Skin of body (tissue), 2 donors: ENCODE measurements around the gene FNDC10. TPM values are rescaled to one million over a fixed set of nuclear protein-coding genes. Genes with fewer than 3 reads are reported as not detected.
"Not testable (repeated sequence)": the region's sequence is repeated elsewhere in the genome, so short reads cannot be mapped to it uniquely, and the experiment has no call there.

Source experiments
- DNase-seq: peaks from one replicate; lab custom pipeline; 2025; lab: John Stamatoyannopoulos, UW
- total RNA-seq: library from RNA; depleted of rRNA; stranded (reverse); fragments of >200 nt; gene quantifications from one replicate; pipeline ENCODE4 v1.2.3, GENCODE V29; 2014

Gene FNDC10
- total RNA-seq, 1 donor from 2014 or later: 0.99 TPM

DNA sequence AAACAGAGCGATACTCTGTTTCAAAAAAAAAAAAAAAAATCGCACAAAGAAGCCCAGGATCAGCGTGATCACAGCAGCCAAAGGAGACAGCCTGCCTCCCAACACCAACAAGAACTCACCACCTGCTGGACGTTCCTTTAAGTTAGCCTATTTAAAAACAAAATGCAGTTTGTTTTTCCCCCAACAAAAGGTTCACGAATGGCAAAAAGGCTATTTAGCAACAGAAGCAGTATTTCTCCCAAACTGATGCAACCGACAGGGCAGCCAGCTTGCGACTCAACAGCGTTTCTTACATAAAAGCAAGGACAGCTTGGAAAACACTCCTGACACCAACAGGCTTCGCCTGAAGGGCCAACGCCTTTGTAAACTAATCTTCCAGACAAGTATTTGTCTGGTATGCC is 32.0 kb downstream of the FNDC10 start:
- DNase-seq: no peak

DNA sequence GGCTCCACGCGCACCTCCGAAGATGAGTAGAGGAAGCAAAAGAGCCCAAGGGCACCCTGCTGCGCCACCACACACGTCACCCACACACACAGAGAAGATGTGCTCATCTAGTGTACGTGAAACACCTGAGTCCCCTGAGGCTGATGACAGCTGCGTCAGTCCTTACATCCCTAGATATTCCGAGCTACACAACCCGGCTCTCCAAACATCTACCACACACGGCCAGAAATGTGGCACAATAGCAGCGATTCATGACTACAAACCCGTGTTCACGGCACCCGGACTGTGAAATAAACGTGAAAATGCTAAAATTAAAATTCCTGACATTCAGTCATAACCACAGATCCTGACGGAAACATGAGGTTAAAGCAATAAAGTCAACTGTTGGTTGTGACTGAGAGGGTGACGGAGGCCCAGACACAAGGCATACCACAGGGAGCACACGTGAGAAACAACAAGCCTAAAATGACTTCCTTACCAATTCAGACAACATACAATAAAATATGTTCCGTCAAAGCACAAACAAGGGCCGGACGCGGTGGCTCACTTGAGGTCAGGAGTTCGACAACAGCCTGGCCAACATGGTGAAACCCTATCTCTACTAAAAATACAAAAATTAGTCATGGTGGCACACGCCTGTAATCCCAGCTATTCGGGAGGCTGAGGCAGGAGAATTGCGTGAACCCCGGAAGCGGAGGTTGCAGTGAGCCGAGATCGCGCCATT is 32.6 kb downstream of the FNDC10 start:
- no peak for DNase-seq

DNA sequence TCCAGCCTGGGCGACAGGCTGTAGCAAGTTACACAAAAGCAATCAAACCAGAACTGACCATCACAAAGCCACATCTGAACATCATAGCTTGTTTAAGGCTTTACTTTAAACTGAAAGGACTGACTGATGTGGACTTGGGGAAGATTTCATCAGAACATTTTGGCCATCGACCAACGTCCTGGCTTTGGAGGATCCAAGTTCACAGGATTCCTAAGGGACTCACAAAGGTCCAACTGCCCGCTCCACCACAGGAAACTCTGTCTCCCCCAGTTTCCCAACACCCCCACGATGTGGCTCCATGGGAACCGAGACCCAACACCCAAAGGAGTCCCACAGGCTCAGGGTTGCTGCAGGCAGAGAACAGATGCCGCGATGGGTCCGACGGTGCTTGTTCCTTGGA is 34.6 kb downstream of the FNDC10 start:
- DNase-seq: no peak

DNA sequence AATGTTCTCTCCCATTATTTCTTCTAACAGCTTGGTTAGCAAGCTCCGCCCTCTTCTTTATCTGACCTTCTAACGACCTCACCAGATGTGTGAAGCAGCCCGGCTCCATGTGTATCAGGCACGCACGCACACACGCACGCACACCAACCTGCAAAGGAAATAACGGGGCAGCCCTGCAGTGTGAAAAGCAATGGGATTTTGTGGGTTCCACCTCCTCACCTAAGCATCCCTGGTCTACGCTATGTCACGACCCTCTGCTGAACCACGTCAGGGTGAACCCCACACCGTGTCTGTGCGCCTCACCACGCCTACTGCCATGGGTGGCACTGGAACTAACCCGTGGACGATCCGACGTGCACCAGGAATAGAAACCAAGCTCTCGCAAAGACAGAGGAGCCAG is 35.7 kb downstream of the FNDC10 start:
- no peak for DNase-seq

DNA sequence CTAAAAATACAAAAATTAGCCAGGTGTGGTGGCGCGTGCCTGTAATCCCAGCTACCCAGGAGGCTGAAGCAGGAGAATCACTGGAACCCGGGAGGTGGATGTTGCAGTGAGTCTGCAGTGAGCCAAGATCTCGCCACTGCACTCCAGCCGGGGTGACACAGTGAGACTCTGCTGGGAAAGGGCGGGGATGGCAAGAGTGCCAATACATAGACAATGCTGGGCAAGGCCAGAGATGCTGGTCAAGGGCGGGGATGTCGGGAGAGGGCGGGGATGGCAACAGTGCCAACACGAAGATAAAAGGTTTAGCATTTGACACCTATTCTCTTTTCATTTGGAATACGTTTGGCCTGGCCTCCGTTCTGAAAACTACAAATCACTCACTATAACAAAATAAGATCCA is 36.2 kb downstream of the FNDC10 start:
- DNase-seq: no peak

DNA sequence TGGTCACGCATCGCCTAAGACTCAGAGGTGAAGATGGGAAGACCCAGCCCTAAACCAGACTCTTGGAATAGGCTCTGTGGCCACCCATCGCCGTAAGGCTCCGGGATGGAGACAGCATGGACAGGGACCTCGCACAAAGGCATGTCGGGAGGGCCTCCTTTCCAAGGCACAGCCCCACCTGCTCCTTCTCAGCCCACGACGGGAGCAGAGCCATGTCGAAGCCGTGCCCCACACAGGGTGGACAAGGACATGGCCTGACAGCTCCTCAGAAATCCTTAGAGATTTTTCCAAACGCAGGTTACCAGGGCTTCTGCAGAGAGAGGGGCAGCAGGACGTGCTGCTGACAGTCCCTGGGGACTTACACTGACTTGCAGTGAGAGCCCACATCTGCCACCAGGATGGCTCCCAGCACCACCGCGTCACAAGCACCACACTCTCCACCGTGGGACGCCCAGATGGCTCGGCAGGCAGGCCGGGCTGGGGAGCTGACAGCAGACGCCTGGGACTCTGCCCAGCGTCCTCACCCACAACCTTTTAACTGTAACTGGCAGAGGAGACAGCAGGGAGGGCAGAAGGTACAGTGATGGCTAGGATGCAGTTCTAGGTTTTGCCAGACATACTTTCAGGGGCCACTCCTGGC is 37.3 kb downstream of the FNDC10 start:
- DNase-seq: no peak

DNA sequence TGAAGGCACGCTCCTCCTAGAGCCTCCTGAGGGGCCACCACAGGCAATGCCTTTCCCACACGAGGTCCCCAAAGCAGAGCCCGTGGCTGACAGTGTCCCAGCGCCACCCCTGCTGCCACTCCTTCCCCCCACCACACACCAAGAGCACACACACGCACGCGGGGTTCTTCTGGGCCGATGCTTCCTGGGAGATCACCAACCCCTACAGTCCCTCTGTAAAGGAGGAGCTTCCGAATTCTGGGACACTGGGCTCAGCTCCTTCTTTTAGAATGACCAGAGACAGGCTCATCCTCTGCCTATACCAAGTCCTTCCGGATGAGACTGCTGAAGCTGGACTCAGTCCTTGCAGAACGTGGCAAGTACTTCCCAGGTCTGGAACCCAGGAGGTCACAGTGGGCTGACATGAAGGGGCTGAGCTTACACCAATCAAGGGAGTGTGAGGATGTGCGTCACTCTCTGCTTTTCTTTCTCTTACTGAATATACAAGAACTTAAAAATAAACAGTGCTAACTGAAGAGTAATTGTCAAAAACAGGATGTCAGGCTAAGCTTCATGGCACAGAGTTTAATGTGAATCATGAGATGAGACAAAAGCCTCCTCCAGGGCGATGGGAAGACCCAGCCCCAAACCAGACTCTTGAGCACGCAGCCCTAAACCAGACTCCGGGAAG is 38.0 kb downstream of the FNDC10 start:
- DNase-seq: no peak

DNA sequence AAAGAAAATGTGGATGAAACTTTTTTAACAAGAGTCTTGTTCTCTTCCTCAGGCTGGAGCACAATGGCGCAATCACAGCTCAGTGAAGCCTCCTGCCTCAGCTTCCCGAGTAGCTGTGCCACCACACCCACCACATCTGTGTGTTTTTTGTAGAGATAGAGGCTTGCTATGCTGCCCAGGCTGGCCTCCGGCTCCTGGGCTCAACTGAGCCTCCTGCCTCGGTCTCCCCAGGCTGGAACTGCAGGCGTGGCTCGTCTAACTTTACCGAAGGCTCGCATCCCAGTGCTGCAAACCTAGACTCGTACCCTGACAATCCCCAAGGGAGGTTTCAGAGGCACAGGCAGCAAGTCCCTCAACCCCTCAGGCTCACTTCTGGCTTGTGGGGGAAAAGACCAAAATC is 39.8 kb downstream of the FNDC10 start:
- no peak for DNase-seq

DNA sequence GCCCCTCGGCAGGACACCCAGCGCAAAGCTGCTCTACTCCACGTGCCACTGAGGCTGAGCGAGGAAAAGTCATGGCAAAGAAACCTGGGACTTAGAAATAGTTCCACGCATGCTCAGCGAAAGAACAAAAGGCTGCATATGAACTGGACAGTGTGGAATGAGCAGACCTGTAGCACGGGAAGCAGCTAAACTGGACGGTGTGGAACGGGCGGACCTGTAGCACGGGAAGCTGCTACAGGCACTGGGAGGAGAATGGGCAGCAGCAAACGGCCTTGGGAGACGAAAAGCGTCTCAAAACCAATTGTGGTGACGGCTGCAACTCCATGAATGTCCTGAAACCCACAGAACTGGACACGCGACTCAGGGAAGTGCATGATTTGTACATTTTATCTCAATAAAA is 40.9 kb downstream of the FNDC10 start:
- DNase-seq: no peak

DNA sequence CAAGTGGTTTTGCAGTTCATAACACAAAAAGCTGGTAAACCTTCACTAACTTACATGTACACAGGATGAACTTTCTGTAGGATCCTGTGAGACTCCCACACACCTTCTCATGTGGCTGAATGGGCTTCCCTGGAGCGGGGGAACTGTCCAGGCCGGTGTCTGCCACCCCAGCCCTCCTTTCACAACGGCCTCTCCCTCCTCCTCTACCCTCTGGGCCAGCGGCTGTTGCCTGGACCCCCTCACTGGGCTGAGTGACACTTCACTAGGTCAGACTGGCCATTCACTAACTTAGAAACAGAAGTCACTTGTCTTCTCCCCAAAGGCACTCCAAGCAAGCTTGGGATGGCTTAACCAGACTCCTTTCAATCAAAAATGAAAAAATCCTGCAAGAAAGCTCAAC is 41.3 kb downstream of the FNDC10 start:
- DNase-seq: no peak

DNA sequence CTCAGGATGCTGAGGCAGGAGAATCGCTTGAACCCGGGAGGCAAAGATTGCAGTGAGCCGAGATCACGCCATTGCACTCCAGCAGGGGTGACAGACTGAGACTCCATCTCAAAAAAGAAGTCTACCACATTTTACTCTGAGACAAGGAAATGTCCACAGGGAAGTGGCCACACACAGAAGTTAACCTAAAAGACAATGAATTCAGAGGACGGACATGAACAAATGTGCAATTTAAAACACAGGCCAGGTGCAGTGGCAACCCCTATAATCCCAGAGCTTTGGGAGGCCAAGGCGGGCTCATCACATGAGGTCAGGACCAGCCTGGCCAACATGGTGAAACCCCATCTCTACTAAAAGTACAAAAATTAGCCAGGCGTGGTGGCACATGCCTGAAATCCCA is 42.2 kb downstream of the FNDC10 start:
- DNase-seq: not testable (repeated sequence)

DNA sequence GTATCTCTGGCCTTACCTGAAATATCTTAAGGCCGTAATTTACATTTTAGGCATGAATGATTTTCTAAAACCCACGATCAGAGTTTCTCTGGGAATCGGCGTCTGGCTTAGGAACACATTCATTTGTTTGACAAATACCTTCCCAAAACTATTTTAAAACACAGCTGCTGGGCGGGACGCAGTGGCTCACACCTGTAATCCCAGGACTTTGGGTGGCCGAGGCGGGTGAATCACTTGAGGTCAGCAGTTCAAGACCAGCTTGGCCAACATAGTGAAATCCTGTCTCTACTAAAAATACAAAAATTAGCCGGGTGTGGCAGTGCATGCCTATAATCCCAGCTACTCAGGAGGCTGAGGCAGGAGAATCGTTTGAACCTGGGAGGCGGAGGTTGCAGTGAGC is 43.0 kb downstream of the FNDC10 start:
- not testable (repeated sequence) for DNase-seq

DNA sequence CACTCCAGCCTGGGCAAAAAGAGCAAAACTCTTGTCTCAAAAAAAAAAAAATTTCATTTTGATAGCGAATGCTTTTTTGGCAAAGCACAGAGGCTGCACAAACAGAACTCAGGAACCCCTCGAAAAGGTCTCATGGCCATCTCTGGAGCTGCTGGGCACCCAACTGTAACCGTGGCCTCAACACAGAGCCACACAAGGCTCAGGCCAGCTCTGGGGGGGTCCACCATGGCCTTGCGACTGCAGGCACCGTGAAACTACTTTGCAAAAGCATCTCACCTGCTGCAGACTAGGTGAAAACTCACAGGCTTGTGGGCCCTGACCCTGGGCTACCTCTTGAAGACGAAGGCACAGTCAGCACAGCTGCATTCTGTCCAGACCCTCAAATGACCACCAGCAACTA is 43.4 kb downstream of the FNDC10 start:
- no peak for DNase-seq

DNA sequence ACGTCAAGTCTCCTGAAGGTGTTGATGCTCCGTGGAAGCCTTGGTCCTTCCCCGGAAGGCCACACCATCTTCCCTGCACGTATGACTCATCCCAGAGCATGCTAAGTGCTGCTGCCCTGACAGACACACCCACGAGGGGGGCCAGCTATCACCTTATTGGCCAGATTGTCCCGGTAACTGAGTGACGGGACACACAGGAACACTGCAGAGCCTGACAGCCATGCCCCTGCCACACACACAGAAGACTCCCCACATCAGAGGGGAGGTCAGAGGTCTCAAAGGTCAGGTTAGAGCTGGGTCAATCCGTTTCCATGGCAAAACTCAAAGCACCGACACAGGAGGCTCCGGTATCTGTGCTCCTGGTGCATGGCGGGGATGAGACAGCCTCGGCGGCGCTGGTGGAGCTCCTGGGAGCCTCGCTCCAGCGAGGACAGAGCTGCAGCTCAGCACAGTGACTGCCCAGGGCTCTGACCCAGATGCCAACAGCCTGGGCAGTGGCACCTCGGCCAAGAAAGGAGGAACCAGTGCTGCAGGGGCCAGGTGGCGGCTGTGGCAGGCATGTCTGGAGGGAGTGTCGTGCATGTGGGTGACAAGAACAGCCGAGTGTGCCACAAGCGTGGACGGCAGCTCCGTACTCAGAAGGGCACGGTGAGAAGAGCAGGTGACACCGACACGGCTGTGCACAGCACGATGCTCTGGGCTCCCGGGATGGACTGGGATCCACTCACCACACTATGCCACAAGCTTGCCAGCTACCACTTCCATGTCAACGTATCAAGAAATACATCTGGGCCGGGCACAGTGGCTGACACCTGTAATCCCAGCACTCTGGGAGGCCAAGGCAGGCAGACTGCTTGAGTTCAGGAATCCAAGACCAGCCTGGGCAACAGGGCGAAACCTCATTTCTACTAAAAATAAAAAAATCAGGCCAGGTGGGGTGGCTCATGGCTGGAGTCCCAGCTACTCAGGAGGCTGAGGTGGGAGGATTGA is 44.7 kb downstream of the FNDC10 start:
- no peak for DNase-seq

DNA sequence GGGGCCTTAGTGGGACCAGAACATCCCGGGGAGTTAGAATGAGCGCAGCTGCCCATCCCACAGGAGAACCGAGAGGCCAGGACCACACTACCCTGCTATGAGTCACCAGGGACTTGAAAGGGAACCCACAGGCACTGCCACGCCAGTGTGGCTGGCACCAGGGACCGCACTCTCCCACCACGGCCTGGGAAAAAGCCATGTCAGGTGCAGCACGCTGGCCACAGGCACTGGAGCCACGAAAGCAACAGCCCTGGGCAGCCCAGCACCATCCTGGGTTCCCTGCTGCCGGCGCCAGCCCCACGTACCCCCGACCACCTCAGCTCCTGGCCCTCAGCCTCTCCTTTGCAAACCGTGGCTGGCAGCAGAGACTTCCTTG is 45.4 kb downstream of the FNDC10 start:
- no peak for DNase-seq

DNA sequence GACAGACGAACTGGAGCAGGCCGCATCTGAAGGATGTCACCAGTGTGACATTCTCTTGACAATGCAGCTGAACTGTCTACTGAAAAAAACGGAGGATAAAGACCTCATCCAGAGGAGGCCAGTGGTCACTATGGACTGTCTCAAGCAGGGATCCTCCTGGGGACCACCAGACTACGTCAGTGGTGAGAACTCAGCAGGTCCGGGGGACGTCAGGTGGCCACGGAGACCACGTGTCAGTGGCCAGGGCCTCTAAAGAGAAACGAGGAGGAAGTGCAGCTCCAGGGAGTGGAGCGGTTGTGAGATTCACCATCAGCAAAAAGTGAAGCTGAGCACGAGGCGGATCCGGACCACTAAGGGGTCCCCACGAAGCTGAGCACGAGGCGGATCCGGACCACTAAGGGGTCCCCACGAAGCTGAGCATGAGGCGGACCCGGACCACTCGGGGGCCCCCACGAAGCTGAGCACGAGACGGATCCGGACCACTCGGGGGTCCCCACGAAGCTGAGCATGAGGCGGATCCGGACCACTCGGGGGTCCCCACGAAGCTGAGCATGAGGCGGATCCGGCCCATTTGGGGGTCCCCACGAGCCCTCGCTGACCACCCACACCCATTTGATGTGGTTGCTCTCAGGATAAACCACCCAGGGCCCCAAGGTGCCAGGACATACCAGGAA is 46.0 kb downstream of the FNDC10 start:
- DNase-seq: no peak

DNA sequence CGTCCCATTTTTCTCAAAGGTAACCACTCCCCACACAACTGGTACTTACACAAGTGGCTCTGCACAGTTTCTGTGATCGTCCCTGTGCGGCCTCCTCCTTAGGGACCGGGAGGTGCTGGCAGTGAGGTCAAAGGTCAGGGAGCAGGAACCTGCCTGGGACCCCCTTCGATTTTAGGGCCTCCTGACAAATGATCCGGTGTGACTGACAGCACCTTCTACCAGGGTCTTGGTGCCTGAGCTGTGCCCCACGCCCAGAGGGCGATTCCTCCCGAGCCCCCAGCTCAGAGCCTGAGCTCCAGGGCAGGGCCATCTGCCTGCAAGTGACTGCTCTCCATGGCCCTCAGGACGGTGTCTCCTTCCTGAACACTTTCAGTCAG is 47.7 kb downstream of the FNDC10 start:
- DNase-seq: no peak

DNA sequence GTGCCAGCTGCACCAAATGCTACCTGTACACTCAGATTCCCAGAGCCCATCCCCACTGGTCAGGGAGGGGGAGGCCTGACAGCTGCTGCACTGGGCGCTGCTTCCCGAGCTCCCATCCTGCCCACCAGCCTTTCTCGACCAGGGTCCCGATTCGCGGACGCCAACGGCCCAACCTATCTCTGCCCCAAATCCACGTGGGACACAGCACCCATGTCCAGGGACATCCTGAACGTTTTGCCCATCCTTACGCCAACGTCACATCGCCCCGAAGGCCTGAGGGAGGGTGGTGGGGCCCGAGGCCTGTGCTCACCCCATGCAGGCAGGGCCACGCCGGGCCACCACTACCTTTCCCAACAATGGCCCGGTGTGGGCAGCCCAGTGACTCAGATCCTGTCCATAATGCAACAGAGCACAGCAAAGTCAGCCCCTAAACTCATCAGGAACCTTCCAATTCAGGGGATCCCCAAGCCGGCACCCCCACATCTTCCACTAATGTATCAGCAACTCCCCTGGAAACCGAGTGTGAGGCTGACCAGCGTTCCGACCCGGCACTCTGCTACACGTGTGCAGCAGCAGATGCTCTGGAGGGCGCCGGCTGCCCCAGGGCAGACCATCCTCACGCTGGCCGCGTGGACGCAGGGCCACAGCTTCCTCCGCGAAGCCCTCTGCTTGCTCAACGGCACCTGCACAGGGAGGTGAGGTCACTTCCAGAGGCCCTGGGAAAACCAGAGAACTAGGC is 48.2 kb downstream of the FNDC10 start:
- no peak for DNase-seq

DNA sequence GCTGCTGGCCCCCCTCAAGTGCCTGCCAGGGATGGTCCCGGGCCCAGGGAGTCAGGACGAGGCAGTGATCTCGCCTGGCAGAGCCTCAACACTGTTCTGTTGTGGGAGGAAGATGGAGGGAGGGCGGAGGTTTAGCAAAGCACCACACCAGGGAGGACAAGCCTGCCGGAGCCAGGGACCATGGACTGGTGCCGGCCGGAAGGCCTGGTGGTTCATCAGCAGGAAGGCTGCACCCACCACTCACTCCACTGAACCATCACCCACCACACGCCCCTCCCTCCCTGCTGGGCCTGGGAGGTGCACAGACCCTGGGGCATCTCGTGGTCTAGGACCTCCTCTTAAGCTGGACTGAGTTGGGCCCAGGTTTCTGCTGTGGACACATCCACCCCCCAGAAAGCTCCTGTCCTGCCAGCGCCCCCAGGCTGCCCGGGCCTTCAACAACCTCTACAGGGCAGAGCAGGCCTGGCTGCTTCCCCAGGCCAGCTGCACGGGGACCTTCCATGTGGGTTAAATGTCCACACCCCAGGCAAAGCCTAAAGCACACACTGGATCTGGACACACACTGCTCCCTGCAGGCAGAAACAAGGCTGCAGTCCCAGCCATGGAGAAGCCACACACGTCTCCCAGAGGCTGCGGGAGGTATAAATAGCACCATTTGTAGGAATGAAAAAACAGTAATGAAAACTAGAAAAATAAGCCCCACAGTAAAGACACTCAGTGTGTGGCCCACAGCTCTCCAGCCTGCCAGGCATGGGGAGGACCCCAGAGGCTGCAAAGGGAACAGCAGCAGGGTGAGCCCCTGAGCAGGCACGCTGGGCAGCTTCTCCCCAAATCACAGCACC is 49.1 kb downstream of the FNDC10 start:
- DNase-seq: peak; percentile 44

DNA sequence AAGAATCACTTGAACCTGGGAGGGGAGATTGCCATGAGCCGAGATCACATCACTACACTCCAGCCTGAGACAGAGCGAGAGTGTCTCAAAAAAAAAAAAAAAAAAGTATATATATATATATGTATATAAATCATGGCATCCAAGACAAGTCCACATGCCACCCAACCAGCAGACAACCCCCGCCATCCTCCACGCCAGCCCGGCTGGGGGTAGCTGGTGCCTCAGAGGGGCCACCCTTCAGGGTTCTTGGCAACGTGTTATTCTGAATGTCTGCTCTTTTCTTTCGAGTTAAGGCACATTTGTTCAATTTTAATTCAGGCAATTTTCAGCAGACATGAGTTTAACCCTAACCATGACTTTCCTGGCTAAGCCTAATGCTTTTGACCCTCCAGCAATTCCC is 49.8 kb downstream of the FNDC10 start:
- DNase-seq: no peak
